Activated CD4-positive, alpha-beta memory T cell treated with anti-CD3 and anti-CD28 coated beads, Interleukin-2, amount 10 ng/mL, durations not matched to agents 7 days and 5 days (primary cell): ENCODE measurements around the gene MNDA. TPM values are rescaled to one million over a fixed set of nuclear protein-coding genes. Genes with fewer than 3 reads are reported as not detected.
A peak's percentile ranks its signal among the peaks of the same experiment; 100 is the strongest.

ENCODE experiments used
- CTCF ChIA-PET: fragments of 350-600 bp; sonication (Branson Sonifier 250); formaldehyde crosslinking; loops from one replicate; lab custom pipeline; 2021; ENCODE audit warnings: antibody characterized with exemption, inconsistent platforms; lab: Charles Lee
- POLR2A ChIA-PET: fragments of 350-600 bp; sonication (Branson Sonifier 250); formaldehyde crosslinking; loops from one replicate; lab custom pipeline; 2021; ENCODE audit warnings: antibody characterized with exemption; lab: Charles Lee
- DNase-seq: peaks from one replicate; pipeline ENCODE4 v3.0.0-alpha.2; 2020
- H3K27ac Mint-ChIP-seq: one replicate; pipeline ENCODE4 v1.8.0; 2021; ENCODE audit warnings: mild to moderate bottlenecking, mixed read lengths
- H3K27me3 Mint-ChIP-seq: one replicate; pipeline ENCODE4 v1.8.0; 2021; ENCODE audit warnings: mixed read lengths
- H3K36me3 Mint-ChIP-seq: one replicate; pipeline ENCODE4 v1.8.0; 2021; ENCODE audit warnings: low read depth, mixed read lengths
- H3K4me1 Mint-ChIP-seq: one replicate; pipeline ENCODE4 v1.8.0; 2021; ENCODE audit warnings: mixed read lengths
- H3K4me3 Mint-ChIP-seq: one replicate; pipeline ENCODE4 v1.8.0; 2021; ENCODE audit warnings: mild to moderate bottlenecking, mixed read lengths
- H3K9me3 Mint-ChIP-seq: one replicate; pipeline ENCODE4 v1.8.0; 2021; ENCODE audit warnings: mixed read lengths
- total RNA-seq, 2 experiments: library from RNA; stranded (reverse); gene quantifications; one replicate each; pipeline ENCODE4 v1.2.3, GENCODE V29; 2021

Gene MNDA
- total RNA-seq, 2 experiments from 2014 or later = not detected

- H3K9me3 Mint-ChIP-seq = no peaks in the 10 kb centered on the region
- H3K36me3 Mint-ChIP-seq = no peaks in the 10 kb centered on the region
- POLR2A ChIA-PET = no interaction called here
- no peak for DNase-seq
- H3K4me1 Mint-ChIP-seq = peaks cover 4% of the 10 kb centered on the region
- CTCF ChIA-PET = interaction anchor here (1.0 kb wide), 1 partner anchor 185 kb away, joined by 6 read pairs; no protein-coding TSS in a partner anchor
- H3K4me3 Mint-ChIP-seq = no peak overlapping the region
- no peaks in the 10 kb centered on the region for H3K27me3 Mint-ChIP-seq
- no peak overlapping the region for H3K27ac Mint-ChIP-seq
Observed at GRCh38 chr1:158813164-158813563, 18.0 kb upstream of the MNDA start.

- CTCF ChIA-PET = no interaction called here
- no peak overlapping the region for H3K27ac Mint-ChIP-seq
- POLR2A ChIA-PET = no interaction called here
- H3K9me3 Mint-ChIP-seq = no peaks in the 10 kb centered on the region
- no peaks in the 10 kb centered on the region for H3K27me3 Mint-ChIP-seq
- H3K4me1 Mint-ChIP-seq = peaks cover 22% of the 10 kb centered on the region
- peaks cover 4% of the 10 kb centered on the region for H3K36me3 Mint-ChIP-seq
- no peak overlapping the region for H3K4me3 Mint-ChIP-seq
- no peak for DNase-seq
Observed at GRCh38 chr1:158814970-158815369, 16.2 kb upstream of the MNDA start.

DNA sequence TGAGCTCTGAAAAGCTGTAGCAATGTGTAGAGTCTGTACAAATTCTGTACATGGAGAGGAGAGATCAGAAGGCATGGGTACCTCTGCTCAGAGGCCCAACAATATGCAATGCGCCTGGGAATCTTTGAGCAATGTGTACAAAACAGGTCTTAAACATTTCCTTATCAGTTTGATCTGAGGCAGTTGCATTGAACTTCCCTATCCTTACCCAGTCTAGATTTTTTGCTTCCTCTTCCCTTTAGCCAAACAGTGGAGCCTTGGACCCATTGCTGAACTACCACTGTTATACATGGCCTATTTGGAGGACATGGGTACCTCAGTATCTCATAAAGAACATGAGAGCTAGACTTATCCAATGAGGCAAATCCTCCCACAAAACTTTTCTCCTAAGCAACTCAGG, 12.6 kb upstream of the MNDA start:
- no peak for DNase-seq
- CTCF ChIA-PET = interaction anchor here (0.8 to 2.2 kb wide), 3 partner anchors 12 to 180 kb away, joined by 3 to 11 read pairs (median 8); no protein-coding TSS in a partner anchor
- H3K9me3 Mint-ChIP-seq = peaks cover 3% of the 10 kb centered on the region
- H3K4me1 Mint-ChIP-seq = peaks cover 29% of the 10 kb centered on the region
- H3K36me3 Mint-ChIP-seq = peaks cover 14% of the 10 kb centered on the region
- no peak overlapping the region for H3K4me3 Mint-ChIP-seq
- no peaks in the 10 kb centered on the region for H3K27me3 Mint-ChIP-seq
- peak overlapping the region; percentile 89 for H3K27ac Mint-ChIP-seq
- POLR2A ChIA-PET = interaction anchor here (1.0 to 2.3 kb wide), 9 partner anchors 12 to 1106 kb away, joined by 3 to 34 read pairs (median 5); partner anchors contain the start of genes AIM2, IFI16 and PYHIN1

DNA sequence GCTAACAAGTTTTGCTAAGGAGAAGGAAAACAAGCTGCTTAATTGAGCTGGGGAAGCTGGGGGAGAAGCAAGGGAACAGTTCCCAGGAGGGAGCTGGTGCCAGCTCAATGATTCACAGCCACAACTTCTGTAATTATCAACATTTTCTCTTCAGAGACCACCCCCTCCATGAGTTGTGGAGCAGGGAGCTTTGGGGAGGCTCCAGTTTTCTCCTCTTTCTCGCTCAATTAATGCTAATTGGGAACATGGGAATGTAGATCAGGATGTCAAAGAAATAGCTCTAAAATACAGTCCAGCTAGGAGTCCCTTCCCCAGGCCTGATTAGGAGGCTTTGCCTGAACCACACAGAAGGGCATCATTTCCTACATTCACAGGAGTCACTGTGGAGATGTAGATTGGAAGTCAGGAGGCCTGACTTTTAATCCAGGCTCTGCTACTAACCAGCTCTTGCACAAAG, 12.1 kb upstream of the MNDA start:
- no peak for DNase-seq
- peaks cover 29% of the 10 kb centered on the region for H3K4me1 Mint-ChIP-seq
- ChIA-PET POLR2A (interaction anchor here (1.0 to 2.3 kb wide), 9 partner anchors 11 to 1105 kb away, joined by 3 to 34 read pairs (median 5); partner anchors contain the start of genes AIM2, IFI16 and PYHIN1), CTCF (interaction anchor here (0.8 to 2.2 kb wide), 3 partner anchors 12 to 179 kb away, joined by 3 to 11 read pairs (median 8); no protein-coding TSS in a partner anchor)
- H3K36me3 Mint-ChIP-seq = peaks cover 15% of the 10 kb centered on the region
- H3K27ac Mint-ChIP-seq = peak overlapping the region; percentile 89
- no peak overlapping the region for H3K4me3 Mint-ChIP-seq
- H3K27me3 Mint-ChIP-seq = no peaks in the 10 kb centered on the region
- H3K9me3 Mint-ChIP-seq = peaks cover 3% of the 10 kb centered on the region

GRCh38 chr1:158819461-158820443, 11.4 kb upstream of the MNDA start:
- H3K27ac Mint-ChIP-seq = peak overlapping the region; percentile 89

GRCh38 chr1:158821723-158822122, 9.4 kb upstream of the MNDA start:
- peaks cover 15% of the 10 kb centered on the region for H3K36me3 Mint-ChIP-seq
- DNase-seq = no peak
- H3K4me3 Mint-ChIP-seq = no peak overlapping the region
- H3K27ac Mint-ChIP-seq = no peak overlapping the region
- ChIA-PET POLR2A (interaction anchor here (1.4 kb wide), 1 partner anchor 187 kb away, joined by 3 read pairs; no protein-coding TSS in a partner anchor), CTCF (no interaction called here)
- H3K4me1 Mint-ChIP-seq = peaks cover 29% of the 10 kb centered on the region
- H3K27me3 Mint-ChIP-seq = no peaks in the 10 kb centered on the region
- H3K9me3 Mint-ChIP-seq = peaks cover 8% of the 10 kb centered on the region

More at GRCh38 chr1:158819461-158820443, 11.4 kb upstream of the MNDA start:
- Mint-ChIP-seq H3K4me1 (peaks cover 29% of the 10 kb centered on the region), H3K9me3 (peaks cover 3% of the 10 kb centered on the region), H3K27me3 (no peaks in the 10 kb centered on the region), H3K36me3 (peaks cover 15% of the 10 kb centered on the region), H3K4me3 (peak overlapping the region; percentile 56)
- peak; percentile 33 for DNase-seq
- ChIA-PET POLR2A (interaction anchor here (1.0 to 2.3 kb wide), 10 partner anchors 10 to 1104 kb away, joined by 3 to 34 read pairs (median 4); partner anchors contain the start of genes AIM2, IFI16 and PYHIN1), CTCF (interaction anchor here (0.8 to 2.2 kb wide), 3 partner anchors 13 to 178 kb away, joined by 3 to 11 read pairs (median 8); no protein-coding TSS in a partner anchor)

- POLR2A ChIA-PET = interaction anchor here (1.3 kb wide), 1 partner anchor 11 kb away, joined by 4 read pairs; no protein-coding TSS in a partner anchor
- H3K4me3 Mint-ChIP-seq = no peak overlapping the region
Observed at GRCh38 chr1:158830074-158830677, 975 bp upstream of the MNDA start.

GRCh38 chr1:158833264-158833663, 2.1 kb downstream of the MNDA start:
- DNase-seq = no peak
- H3K4me1 Mint-ChIP-seq = peaks cover 12% of the 10 kb centered on the region
- CTCF ChIA-PET = interaction anchor here (0.7 kb wide), 1 partner anchor 250 kb away, joined by 5 read pairs; no protein-coding TSS in a partner anchor
- H3K36me3 Mint-ChIP-seq = peaks cover 18% of the 10 kb centered on the region
- no peak overlapping the region for H3K27ac Mint-ChIP-seq
- no peaks in the 10 kb centered on the region for H3K27me3 Mint-ChIP-seq
- no peak overlapping the region for H3K4me3 Mint-ChIP-seq
- POLR2A ChIA-PET = no interaction called here
- H3K9me3 Mint-ChIP-seq = peaks cover 17% of the 10 kb centered on the region

More at GRCh38 chr1:158830074-158830677, 975 bp upstream of the MNDA start:
- Mint-ChIP-seq H3K9me3 (peaks cover 32% of the 10 kb centered on the region), H3K27ac (peak overlapping the region; percentile 23), H3K36me3 (peaks cover 28% of the 10 kb centered on the region), H3K27me3 (no peaks in the 10 kb centered on the region), H3K4me1 (peaks cover 12% of the 10 kb centered on the region)
- CTCF ChIA-PET = no interaction called here
- DNase-seq = no peak

GRCh38 chr1:158836038-158836437, 4.9 kb downstream of the MNDA start:
- no peaks in the 10 kb centered on the region for H3K9me3 Mint-ChIP-seq
- H3K4me1 Mint-ChIP-seq = no peaks in the 10 kb centered on the region
- no peaks in the 10 kb centered on the region for H3K27me3 Mint-ChIP-seq
- H3K27ac Mint-ChIP-seq = no peak overlapping the region
- no peak for DNase-seq
- CTCF ChIA-PET = no interaction called here
- POLR2A ChIA-PET = no interaction called here
- H3K36me3 Mint-ChIP-seq = no peaks in the 10 kb centered on the region
- no peak overlapping the region for H3K4me3 Mint-ChIP-seq

GRCh38 chr1:158838660-158839059, 7.5 kb downstream of the MNDA start:
- H3K4me3 Mint-ChIP-seq = no peak overlapping the region
- CTCF ChIA-PET = interaction anchor here (1.6 kb wide), 1 partner anchor 160 kb away, joined by 5 read pairs; no protein-coding TSS in a partner anchor
- no peak overlapping the region for H3K27ac Mint-ChIP-seq
- POLR2A ChIA-PET = no interaction called here
- H3K4me1 Mint-ChIP-seq = no peaks in the 10 kb centered on the region
- H3K36me3 Mint-ChIP-seq = no peaks in the 10 kb centered on the region
- DNase-seq = no peak
- no peaks in the 10 kb centered on the region for H3K27me3 Mint-ChIP-seq
- no peaks in the 10 kb centered on the region for H3K9me3 Mint-ChIP-seq

DNA sequence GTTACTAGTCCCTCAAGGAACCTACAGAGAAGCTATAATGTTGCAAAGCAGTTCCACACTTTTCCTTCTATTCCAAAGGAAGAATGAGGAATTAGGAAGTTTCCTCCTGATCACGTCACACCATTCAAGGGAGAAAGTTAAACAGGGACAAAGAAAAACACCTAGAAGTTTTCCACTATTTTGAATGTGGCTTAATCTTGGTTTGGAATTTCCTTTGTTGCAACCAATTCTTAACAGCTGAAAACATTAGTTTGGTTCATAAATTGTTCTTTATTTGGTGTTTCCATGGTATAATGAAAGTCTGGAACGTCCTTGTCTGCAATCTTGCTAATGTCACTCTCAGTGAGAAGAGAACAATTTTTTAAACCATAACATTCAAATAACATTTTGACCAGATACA, 8.4 kb downstream of the MNDA start:
- CTCF ChIA-PET = no interaction called here
- H3K4me1 Mint-ChIP-seq = no peaks in the 10 kb centered on the region
- H3K27ac Mint-ChIP-seq = no peak overlapping the region
- POLR2A ChIA-PET = no interaction called here
- H3K9me3 Mint-ChIP-seq = no peaks in the 10 kb centered on the region
- DNase-seq = no peak
- no peaks in the 10 kb centered on the region for H3K27me3 Mint-ChIP-seq
- no peak overlapping the region for H3K4me3 Mint-ChIP-seq
- H3K36me3 Mint-ChIP-seq = no peaks in the 10 kb centered on the region

DNA sequence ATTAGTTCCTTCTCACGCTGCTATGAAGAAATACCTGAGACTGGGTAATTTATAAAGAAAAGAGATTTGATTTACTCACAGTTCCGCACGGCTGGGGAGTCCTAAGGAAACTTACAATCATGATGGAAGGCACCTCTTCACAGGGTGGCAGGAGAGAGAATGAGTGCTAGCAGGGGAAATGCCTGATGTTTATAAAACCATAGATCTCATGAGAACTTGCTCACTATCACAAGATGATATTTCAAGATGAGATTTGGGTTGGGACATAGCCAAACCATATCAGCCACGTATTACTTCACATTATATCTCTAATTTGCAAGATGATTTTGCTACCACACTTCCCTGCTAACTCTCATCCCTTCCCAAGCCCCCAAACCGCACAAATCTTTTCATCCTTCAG, 9.1 kb downstream of the MNDA start:
- Mint-ChIP-seq H3K9me3 (no peaks in the 10 kb centered on the region), H3K4me3 (no peak overlapping the region), H3K4me1 (no peaks in the 10 kb centered on the region), H3K27ac (no peak overlapping the region), H3K27me3 (no peaks in the 10 kb centered on the region), H3K36me3 (no peaks in the 10 kb centered on the region)
- no peak for DNase-seq
- ChIA-PET POLR2A (no interaction called here), CTCF (no interaction called here)
